GM18502 (cell line): ENCODE measurements around the gene PHF2.
A peak's percentile ranks its signal among the peaks of the same experiment; 100 is the strongest.

Source experiments
- ATAC-seq: cut with Tn5 transposase; IDR thresholded peaks from one replicate; pipeline ENCODE4 v1.9.1; 2021; ENCODE audit warnings: mild to moderate bottlenecking; ENCODE audit not compliant: unreplicated experiment, poor library complexity

Gene PHF2

GRCh38 chr9:93598647-93599241 is 22.4 kb downstream of the PHF2 start:
- ATAC-seq = no peak

DNA sequence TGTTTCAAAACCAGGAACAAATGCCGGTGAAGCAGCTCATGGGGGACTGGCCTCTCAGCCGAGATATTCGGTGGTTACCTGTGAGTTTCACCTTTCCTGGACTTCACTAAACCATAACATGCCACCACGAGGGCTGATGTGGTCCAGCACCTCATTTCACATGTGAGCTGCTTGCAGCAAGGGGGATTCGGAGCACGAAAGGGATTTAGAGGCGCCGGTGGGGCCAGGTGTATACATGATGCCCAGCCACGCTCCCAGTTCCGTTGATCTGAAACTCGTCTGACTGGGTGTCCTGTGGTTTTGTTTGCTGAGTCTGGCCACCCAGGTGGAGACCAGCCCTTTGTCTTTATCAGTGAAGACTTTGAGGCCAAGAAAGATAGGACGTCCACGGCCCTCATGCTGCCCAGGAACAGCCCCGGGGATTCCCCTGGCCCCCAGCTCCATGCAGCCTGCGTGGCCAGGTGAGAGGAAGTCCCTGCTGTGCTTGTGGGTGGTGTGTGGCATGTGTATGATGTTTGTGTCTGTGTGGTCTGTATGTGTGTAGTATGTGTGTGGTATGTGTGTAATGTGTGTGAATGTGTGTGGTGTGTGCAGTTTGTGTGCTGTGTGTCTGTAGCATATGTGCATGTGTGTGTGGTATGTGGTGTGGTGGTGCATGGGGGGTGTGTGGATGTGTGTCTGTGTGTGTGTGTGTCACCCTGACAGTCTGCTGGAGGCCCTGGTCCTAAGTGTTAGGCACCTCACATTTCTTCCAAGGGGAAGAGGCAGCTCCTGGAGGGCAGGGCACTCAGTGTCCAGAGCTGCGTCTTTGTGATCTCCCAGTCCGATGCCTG is 23.4 kb downstream of the PHF2 start:
- ATAC-seq = no peak

DNA sequence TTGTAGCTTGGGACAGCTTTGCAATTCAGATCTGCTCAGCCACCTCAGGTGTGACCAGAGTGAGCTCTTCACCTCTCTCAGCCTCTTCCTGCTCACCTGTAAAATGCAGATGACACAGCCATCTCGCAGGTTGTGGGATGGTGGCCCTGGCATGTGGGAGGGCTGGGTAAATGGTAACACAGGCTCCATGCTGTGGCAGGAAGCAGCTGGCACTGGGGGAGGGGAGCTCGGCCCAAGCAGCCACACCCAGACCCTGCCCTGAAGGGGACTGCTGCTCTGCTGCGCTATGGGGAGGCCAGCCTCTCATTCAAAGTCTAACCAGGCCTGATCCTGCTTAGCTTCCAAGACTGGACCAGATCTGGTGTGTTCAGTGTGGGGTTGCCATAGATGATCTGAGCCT is 24.1 kb downstream of the PHF2 start:
- ATAC-seq = no peak

- ATAC-seq = no peak
These were observed 24.7 kb downstream of the PHF2 start for GRCh38 chr9:93601063-93601462.

DNA sequence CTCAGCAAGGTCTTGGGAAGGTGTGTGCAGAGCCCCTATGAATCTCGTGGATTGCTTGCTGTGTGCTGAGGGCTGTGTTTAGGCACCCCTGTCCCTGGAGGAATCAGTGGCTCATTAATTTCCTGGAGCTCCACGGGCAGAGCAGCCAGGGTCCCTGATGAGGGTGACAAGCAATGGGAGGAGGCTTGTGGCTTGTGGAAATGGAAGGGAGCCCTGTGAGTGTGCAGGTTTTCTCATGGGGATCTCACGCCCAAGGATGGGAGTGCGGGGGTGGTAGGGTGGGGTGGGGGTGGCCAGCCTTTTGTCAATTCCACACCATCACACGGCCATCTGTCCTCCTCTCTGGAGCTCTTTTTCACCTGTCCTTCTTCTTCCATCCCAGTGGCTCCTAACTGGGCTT is 25.3 kb downstream of the PHF2 start:
- ATAC-seq = no peak

DNA sequence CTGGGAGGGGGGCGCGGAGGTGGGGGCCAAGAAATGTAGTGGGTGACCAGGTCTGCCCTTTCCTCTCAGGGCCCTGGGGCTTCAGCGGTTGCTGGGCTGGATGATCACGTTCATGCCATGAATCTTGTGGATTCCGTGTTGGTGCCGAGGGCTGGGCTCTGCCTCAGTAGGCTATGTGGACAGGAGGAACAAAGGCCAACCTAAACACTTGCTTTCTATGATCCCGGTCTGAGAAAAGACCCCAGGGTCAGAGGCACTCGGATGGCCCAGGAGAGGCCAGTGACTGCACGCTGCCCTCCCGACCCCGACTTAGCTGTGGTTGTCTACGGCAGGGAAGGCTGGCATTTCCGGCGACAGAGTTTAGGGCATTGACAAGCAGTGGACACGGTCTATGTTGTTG is 26.6 kb downstream of the PHF2 start:
- no peak for ATAC-seq

DNA sequence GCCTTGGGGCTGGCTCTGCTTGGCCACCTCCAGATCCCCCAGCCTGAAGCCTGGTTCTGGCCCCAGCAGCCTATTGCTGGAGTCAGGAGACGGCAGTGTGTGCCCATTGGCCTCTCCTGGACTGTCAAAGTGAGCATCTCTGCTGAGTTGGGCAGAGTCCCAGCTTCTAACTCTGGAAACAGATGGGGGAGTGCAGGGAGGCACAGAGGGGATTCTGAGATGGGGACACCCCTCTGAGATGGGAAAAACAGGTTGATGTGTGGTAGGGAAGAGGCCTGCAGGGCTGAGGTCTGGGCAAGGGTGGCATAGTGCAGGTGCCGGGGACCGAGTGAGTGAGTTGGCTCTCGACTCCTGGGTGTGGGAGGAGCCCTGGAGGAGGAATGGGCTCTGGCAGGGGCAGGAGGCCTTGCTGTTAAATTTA is 27.5 kb downstream of the PHF2 start:
- no peak for ATAC-seq

GRCh38 chr9:93606187-93606586 is 29.8 kb downstream of the PHF2 start:
- ATAC-seq = no peak

DNA sequence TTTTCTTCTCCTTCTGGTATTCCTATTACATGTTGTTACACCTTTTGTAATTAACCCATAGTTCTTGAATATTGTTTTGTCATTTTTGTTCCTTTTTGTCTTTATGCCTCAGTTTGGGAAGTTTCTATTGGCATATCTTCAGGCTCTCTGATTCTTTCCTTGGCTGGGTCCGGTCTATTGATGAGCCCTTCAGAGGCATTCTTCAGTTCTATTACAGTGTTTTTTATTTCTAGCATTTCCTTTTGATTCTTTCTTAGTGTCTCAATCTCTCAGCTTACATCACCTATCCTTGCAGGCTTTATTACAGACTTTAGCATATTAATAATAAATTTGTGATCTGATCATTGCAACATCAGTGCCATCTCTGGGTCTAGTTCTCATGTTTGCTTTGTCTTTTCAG is 33.8 kb downstream of the PHF2 start:
- ATAC-seq = no peak

- no peak for ATAC-seq
These were observed 35.8 kb downstream of the PHF2 start for GRCh38 chr9:93612052-93612795.

DNA sequence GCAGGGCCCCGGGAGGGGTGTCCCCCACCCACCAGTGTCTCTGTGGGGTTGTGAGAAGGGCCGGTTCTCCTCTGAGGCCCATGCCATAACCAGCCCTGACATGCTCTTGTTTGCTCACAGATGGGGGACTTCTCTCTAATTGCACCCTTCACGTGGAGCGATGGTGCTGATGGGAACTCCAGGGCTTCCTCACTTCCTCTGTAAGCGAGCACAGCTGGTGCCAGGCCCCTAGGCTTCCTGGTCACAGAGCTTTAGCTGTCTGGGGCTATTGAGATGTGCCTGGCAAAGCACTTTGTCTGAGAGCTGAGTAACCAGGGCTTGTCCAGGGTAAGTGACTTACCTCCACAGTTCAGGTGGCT is 36.4 kb downstream of the PHF2 start:
- peak; percentile 69 for ATAC-seq

DNA sequence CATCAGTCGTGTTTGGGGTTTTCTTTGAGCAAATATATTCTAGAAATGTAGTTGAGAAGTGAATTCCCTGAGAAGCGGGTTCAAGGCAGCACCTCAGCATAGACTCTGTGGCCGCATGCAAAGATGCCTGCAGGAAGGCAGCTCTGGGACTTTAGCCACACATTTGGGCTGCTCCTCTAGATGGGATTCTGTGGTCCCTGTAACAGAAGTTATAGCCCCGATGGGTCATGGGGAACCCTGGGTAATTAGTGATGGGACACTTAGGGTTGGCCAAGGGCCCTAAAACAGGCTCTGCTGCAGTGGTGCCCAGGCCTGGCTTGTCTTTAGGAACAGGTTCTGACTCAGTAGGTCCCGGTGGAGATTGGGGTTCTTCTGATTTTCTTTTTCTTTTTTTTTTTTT is 36.8 kb downstream of the PHF2 start:
- ATAC-seq = no peak

DNA sequence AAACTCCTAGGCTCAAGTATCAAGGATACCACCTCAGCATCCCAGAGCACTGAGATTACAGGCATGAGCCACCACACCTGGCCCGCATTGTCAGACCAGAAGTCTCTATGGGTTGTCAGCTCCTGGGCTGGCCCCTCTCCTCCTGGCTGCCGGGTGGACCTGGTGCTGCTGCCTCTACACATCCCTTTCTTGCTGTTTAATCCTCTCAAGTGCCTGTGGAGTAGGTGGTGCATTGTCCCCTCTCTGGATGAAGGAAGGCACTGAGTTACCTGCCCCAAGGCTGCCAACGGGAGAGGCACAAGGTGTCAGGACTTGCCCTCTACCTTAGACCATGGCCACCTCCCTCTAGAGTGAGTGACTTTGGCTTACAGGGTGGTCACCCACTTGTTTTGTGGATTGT is 37.4 kb downstream of the PHF2 start:
- no peak for ATAC-seq

GRCh38 chr9:93614830-93615468 is 38.6 kb downstream of the PHF2 start:
- ATAC-seq = no peak

- no peak for ATAC-seq
These were observed 39.7 kb downstream of the PHF2 start for GRCh38 chr9:93616044-93616443.

DNA sequence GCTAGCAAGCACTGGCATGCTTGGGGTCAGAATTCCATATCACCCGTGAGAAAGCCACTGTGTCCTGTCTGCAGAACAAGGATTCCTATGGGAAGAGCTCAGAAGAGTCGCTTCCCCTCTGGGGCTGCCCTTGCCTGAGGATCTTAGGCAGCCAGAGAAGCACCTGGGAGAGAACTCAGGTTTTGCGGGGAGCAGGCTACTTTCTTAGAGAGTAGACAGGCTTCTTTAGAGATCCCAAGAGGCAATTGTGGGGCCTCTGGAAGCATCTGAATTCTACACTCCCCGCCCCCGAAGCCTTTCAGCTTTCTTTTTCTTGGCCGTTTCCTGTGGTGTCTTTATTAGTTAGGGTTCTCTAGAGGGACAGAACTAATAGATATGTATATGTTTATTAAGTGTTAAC is 40.9 kb downstream of the PHF2 start:
- ATAC-seq = no peak

- ATAC-seq = no peak
These were observed 42.9 kb downstream of the PHF2 start for GRCh38 chr9:93619272-93619775.

GRCh38 chr9:93620041-93620506 is 43.7 kb downstream of the PHF2 start:
- ATAC-seq = no peak

- ATAC-seq = no peak
These were observed 44.8 kb downstream of the PHF2 start for GRCh38 chr9:93620881-93621820.

DNA sequence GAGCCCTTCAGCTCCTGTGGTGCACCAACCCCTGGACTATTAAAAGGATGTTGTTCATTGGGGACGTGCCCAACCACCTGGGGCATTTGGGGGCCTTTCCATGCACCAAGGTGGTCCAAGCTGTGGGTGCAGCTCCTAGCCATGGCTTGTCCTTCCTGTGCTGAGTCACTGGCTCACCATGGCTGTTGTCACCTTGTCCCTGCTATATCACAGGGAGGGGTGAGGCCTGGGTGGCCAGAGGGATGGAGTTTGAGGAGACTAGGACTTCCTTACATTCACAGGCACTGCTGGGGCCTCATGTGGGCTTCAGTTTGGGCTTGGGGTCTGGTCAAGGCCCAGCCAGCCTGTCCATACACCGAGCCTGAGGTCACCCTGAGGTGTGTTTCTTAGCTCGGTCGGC is 45.5 kb downstream of the PHF2 start:
- ATAC-seq = no peak
